Choroid plexus epithelial cell (primary cell): Measurements from ENCODE around the gene CCNYL1.

Source experiments
- DNase-seq: peaks from one replicate; pipeline ENCODE4 v3.0.0-alpha.2; 2010; ENCODE audit warnings: low read depth
- H3K4me3 ChIP-seq: 2 replicates; pipeline ENCODE4 v1.5.1; 2011; ENCODE audit warnings: low read depth, mild to moderate bottlenecking, control low read depth, low read length, moderate library complexity
- TF ChIP-seq, protein P1 (sequence below): conservative IDR thresholded peaks from 2 replicates; pipeline ENCODE4 v1.5.1; 2011; ENCODE audit warnings: low read depth, mild to moderate bottlenecking, control low read depth, inconsistent platforms, low read length, moderate library complexity

The CCNYL1 gene

DNA sequence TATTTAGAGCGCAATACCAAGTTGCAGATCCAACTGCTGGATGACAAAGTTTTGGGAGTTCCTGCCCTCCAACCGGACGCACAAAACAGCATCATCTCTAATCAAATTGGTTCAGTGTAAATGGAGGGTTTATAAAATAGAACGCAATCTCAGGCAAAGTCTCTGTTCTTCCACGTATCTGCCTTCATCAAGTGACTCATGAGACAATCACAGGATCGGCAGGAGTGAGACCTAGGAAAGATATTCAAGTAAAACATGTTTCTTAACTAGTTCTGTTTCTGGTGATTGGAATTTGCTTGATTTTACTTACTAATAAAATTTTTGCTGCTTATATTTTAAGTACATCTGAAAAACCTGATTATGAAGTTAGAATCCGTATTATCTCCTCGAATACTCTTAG, 50.7 kb downstream of the CCNYL1 start:
- H3K4me3 ChIP-seq, result no peak overlapping the region
- TF ChIP-seq, protein P1, sequence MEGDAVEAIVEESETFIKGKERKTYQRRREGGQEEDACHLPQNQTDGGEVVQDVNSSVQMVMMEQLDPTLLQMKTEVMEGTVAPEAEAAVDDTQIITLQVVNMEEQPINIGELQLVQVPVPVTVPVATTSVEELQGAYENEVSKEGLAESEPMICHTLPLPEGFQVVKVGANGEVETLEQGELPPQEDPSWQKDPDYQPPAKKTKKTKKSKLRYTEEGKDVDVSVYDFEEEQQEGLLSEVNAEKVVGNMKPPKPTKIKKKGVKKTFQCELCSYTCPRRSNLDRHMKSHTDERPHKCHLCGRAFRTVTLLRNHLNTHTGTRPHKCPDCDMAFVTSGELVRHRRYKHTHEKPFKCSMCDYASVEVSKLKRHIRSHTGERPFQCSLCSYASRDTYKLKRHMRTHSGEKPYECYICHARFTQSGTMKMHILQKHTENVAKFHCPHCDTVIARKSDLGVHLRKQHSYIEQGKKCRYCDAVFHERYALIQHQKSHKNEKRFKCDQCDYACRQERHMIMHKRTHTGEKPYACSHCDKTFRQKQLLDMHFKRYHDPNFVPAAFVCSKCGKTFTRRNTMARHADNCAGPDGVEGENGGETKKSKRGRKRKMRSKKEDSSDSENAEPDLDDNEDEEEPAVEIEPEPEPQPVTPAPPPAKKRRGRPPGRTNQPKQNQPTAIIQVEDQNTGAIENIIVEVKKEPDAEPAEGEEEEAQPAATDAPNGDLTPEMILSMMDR, result no peak
- DNase-seq, result no peak

DNA sequence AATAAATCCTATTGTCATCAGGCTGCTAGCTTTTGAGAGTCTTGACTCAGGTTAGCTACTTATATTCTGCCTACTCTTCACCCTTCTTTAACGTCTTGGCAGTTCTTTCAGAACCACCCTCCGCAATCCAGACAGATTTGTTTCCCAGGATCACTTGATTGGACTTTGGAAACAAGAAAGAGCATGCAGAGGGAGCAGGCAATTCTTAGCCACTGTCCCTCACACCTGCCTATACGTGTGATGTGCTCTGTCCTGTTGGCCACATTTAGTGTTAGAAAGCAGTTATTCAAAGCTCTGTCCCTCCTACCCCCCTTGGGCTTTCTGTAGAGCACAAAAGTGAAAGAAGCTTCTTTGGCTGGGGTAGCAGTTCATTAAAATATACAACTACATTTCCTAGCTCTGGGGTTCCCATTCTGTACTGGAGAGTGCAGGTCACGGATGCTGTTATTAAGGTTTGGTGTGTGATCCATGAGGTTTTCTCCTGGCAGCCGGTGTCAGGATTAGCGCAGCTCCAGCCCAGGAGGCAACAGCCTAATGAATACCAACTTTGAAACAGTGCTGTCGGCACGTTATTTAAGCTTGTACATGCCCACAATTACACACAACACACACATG, 52.0 kb downstream of the CCNYL1 start:
- H3K4me3 ChIP-seq, result no peak overlapping the region
- DNase-seq, result no peak
- TF ChIP-seq, protein P1, result no peak

DNA sequence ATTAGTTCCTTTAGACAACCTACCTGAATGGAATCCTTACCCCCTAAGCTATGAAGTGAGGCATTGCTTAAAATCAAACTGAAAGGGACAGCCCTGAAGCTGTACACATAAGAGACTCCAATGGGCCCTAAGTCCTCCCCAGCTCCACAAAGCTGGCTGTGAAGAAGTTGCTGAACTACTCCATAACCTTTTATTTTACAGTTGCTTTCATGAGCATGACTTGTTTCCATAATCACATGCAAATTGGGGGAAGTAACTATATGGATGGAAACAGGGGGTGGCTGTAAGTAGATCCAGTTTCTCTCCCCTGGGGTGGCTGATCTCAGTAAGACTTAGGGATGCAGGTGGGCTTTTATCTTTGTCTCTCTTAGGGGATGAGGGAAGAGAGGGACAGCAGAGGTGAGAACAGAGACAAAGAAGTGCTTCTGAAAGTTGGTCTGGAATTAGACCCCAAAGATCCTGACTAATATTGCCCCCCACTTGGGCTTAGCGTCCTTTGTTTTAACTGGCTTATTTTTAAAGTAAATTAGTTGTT, 52.7 kb downstream of the CCNYL1 start:
- TF ChIP-seq, protein P1, result no peak
- H3K4me3 ChIP-seq, result no peak overlapping the region
- DNase-seq, result no peak

DNA sequence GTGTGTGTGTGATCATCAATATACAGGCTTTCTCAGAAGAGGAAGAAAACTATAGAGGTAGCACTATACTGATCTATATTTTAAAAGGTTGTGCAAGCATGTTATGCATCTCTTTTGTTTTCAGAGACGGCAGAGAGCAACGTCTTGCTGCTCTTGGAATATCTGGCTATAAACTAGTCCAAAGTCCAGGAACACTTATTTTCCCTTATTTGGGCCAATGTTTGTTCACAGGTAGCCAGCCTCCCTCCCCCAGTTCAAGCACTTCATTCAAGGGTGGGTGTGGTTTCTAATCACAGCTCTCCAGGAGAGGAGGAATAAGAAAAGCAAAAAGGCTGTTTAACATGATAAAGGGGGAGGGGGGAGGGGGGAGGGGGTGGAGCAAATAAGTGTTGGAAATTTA, 54.1 kb downstream of the CCNYL1 start:
- TF ChIP-seq, protein P1, result no peak
- no peak overlapping the region for H3K4me3 ChIP-seq
- DNase-seq, result no peak

DNA sequence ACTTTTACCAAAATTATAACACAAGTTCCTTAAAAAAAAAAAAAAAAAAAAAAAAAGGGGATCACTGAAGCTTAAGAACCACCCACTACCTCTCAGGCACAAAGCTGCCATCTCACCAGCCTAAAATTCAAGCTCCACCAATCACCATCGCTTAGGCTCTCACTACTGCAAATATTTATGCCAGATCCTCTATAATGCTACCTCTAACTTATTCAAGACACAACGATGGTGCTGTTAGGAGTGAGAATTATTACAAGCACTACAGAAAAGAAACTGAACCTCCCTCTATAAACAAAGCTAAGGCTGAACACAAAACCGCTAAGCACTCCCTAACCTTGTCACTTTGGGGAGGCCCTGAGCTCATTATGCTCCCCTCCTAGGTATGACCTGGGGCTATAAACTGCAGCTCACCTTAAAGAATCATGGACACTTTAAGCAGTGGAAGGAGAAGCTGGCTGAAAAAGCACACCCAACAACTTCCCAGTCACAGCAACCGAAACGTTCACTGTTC, 54.7 kb downstream of the CCNYL1 start:
- DNase-seq, result no peak
- TF ChIP-seq, protein P1, result no peak
- no peak overlapping the region for H3K4me3 ChIP-seq

DNA sequence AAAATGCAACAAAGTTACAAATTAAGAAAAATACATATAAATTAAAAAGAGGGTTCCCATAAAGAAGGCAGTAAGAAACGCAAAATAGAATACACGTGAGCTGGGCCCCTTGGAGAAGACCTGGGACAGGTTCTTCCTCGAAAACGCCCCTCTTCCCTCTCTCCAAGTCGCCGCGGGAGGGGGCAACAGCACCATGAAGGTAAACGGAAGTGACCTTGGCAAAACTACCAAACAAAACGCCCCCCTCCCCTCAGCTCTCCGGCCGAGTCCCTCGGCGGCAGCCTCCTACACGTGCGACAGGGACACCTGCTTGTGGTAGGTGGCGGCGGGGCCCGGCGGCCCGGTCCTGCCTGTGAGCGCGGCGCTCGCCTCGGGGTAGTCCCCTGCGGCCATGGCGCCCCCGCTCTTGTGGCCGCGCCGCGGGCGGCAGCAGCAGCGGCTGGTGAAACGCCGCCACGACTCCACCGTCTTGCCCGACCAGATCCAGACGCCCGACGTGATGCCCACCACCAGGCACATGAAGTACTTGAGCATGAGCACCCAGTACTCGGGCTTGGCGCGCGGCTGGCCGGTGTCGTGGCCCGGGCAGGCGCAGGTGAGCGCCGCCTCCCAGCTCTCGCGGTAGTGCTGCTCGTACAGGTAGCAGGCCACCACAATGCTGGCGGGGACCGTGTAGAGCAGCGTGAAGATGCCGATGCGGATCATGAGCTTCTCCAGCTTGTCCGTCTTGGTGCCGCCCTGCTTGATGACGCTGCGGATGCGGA, 55.4 kb downstream of the CCNYL1 start:
- peak overlapping the region; percentile 43 for H3K4me3 ChIP-seq
- TF ChIP-seq, protein P1, result no peak
- no peak for DNase-seq
